Kidney epithelial cell (primary cell): Measurements from ENCODE around the gene TPCN2. TPM values are rescaled to one million over a fixed set of nuclear protein-coding genes. Genes with fewer than 3 reads are reported as not detected.

Source experiments
- DNase-seq: peaks from one replicate; pipeline ENCODE4 v3.0.0-alpha.2; 2010; ENCODE audit warnings: low read depth
- H3K27me3 ChIP-seq: 2 replicates; pipeline ENCODE4 v1.6.0; 2011; ENCODE audit warnings: low read length; ENCODE audit not compliant: control insufficient read depth, insufficient read depth
- H3K36me3 ChIP-seq: 2 replicates; pipeline ENCODE4 v1.5.1; 2011; ENCODE audit warnings: low read length; ENCODE audit not compliant: control insufficient read depth, insufficient read depth
- H3K4me3 ChIP-seq: 2 replicates; pipeline ENCODE4 v1.5.1; 2011; ENCODE audit warnings: low read depth, mild to moderate bottlenecking, control low read depth, low read length
- CTCF ChIP-seq: IDR thresholded peaks from 2 replicates; pipeline ENCODE4 v1.5.1; 2011; ENCODE audit warnings: mild to moderate bottlenecking, moderate library complexity, low read length, control low read depth, inconsistent platforms; ENCODE audit not compliant: insufficient read depth, poor library complexity, severe bottlenecking
- total RNA-seq: library from RNA; depleted of rRNA; stranded (reverse); fragments of >200 nt; gene quantifications from 2 replicates; pipeline ENCODE4 v1.2.3, GENCODE V29; 2015

TPCN2 gene
- total RNA-seq, 1 donor from 2014 or later, result 8.9 TPM

- no peak for DNase-seq
- no peak overlapping the region for H3K4me3 ChIP-seq
- TF ChIP-seq CTCF, result no peak
- H3K36me3 ChIP-seq, result peaks cover 2% of the 10 kb centered on the region
- H3K27me3 ChIP-seq, result peaks cover 9% of the 10 kb centered on the region
These were observed 44.4 kb downstream of the TPCN2 start for GRCh38 chr11:69093106-69093505.

GRCh38 chr11:69094111-69094914 lies 45.6 kb downstream of the TPCN2 start:
- peaks cover 2% of the 10 kb centered on the region for H3K36me3 ChIP-seq
- no peak overlapping the region for H3K4me3 ChIP-seq
- DNase-seq, result no peak
- peaks cover 9% of the 10 kb centered on the region for H3K27me3 ChIP-seq
- TF ChIP-seq CTCF, result no peak

GRCh38 chr11:69094915-69095290 lies 46.2 kb downstream of the TPCN2 start:
- no peak for TF ChIP-seq CTCF
- Histone ChIP-seq H3K27me3 (peaks cover 9% of the 10 kb centered on the region), H3K4me3 (no peak overlapping the region), H3K36me3 (peaks cover 2% of the 10 kb centered on the region)
- no peak for DNase-seq

DNA sequence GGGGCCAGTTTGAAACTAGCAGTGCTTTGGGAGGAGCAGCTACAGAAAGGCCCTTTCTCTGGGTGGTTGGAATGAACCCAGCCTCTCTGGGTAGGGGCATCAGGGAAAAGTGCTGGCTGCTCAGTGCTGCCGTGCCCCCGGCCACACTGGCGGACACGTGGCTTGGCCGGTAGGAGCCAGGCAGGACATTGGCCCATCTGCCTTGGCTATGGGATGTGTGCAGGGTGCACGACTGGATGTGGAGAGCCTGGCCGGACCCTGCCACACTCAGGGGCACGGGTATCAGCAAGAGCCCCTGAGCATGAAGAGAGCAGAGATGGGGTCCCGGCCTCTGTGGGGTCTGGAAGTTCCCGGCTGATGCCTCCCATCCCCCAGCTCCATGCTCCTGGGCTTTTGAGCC lies 46.6 kb downstream of the TPCN2 start:
- Histone ChIP-seq H3K36me3 (peaks cover 2% of the 10 kb centered on the region), H3K4me3 (no peak overlapping the region), H3K27me3 (peaks cover 10% of the 10 kb centered on the region)
- DNase-seq, result no peak
- TF ChIP-seq CTCF, result no peak

DNA sequence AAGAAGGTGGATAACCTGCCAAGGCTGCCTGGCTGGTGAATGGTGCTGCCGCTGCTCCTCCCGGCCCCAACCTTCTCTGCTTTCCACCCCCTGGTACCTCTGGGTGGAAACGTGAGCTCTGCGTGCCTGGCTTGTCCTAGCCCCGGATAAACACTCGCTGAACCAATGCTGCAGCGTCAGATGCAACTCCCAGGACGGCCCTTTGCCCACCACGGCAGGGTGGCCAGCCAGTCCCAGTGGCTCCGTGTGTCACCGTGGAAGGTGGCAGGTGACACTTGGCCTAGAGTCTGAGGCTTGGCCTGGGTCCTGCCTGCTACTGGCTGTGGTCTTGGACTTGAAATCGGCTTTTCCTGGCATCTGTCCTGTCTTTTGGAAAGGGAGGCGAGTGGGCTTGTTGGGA lies 47.7 kb downstream of the TPCN2 start:
- no peak for DNase-seq
- peaks cover 2% of the 10 kb centered on the region for H3K36me3 ChIP-seq
- peaks cover 16% of the 10 kb centered on the region for H3K27me3 ChIP-seq
- no peak for TF ChIP-seq CTCF
- H3K4me3 ChIP-seq, result no peak overlapping the region

DNA sequence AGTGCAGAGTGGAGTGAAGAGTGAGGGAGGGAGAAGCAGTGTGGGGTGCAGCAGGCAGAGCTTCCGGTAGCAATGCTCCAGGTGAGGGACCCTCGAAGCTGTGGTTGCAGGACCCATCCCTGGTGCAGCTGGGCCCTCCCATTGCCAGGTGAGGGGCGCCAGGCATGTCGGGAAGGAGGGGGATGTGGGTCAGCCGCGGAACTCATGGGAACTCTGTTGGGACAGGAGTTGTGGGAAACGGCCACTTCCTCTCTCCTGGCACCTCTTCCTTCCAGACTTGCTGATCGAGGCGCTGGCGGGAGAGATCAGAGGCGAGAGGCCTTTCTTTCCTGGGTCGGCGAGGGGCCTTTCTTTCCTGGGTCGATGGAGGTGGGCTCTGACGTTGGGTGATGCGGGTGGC lies 48.5 kb downstream of the TPCN2 start:
- H3K27me3 ChIP-seq, result peaks cover 16% of the 10 kb centered on the region
- no peak for DNase-seq
- no peak for TF ChIP-seq CTCF
- no peak overlapping the region for H3K4me3 ChIP-seq
- no peaks in the 10 kb centered on the region for H3K36me3 ChIP-seq
